Dermis microvascular lymphatic vessel endothelial cell (primary cell): ENCODE results near the gene ATP6V1F. TPM values are rescaled to one million over a fixed set of nuclear protein-coding genes. Genes with fewer than 3 reads are reported as not detected.

ENCODE experiments used
- total RNA-seq: library from RNA; depleted of rRNA; stranded (reverse); fragments of >200 nt; gene quantifications from 2 replicates; pipeline ENCODE4 v1.2.1, GENCODE V29; 2014

ATP6V1F gene
- total RNA-seq, 1 donor from 2014 or later, result 76.4 TPM

Other genes with a start within 250 kb of the ATP6V1F start
- under 0.01 and 0.25 TPM in 2 replicates for gene GARIN1A, start 190.6 kb upstream of the ATP6V1F start, total RNA-seq
- gene CALU, start 123.5 kb upstream of the ATP6V1F start, total RNA-seq, result 208 and 259 TPM in 2 replicates
- gene OPN1SW, start 87.1 kb upstream of the ATP6V1F start, total RNA-seq, result not detected in 2 replicates
- 0.76 and 1.3 TPM in 2 replicates for gene CCDC136, start 70.9 kb upstream of the ATP6V1F start, total RNA-seq
- 130 and 133 TPM in 2 replicates for gene FLNC, start 32.5 kb upstream of the ATP6V1F start, total RNA-seq
- not detected in 2 replicates for gene KCP, start 47.9 kb downstream of the ATP6V1F start, total RNA-seq
- 0.25 and 0.26 TPM in 2 replicates for gene IRF5, start 75.1 kb downstream of the ATP6V1F start, total RNA-seq
- 50.6 and 52.1 TPM in 2 replicates for gene TNPO3, start 192.3 kb downstream of the ATP6V1F start, total RNA-seq